NCI-H1092 (cell line): Measurements from ENCODE around the gene CPSF4L.

Experiments used
- DNase-seq: peaks from one replicate; lab custom pipeline; 2025; lab: John Stamatoyannopoulos, UW

Gene CPSF4L

DNA sequence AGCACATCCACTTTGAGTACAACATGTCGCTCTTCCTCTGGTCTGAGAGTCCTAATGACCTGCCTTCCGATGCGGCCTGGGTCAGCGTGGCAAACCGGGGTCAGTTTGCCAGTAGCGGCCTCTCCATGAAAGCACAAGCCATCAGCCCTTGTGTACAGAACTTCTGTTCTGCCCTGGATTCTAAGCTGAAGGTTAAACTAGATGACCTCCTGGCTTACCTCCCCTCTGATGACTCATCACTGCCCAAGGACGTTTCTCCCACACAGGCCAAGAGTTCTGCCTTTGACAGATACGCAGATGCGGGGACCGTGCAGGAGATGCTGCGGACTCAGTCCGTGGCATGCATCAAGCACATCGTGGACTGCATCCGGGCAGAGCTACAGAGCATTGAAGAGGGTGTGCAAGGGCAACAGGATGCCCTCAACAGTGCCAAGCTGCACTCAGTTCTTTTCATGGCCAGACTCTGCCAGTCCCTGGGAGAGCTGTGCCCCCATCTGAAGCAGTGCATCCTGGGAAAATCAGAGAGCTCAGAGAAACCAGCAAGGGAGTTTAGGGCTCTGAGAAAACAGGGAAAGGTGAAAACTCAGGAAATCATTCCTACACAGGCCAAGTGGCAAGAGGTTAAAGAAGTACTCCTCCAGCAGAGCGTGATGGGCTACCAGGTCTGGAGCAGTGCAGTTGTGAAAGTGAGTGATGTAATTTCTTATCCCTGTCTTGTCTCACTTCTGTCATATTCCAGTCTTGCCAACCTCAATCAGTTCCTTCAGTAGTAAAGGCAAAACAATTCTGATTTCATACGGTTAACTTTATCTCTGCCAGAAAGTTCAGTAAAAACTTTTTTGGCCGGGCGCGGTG is 60.2 kb downstream of the CPSF4L start:
- DNase-seq, result no peak

DNA sequence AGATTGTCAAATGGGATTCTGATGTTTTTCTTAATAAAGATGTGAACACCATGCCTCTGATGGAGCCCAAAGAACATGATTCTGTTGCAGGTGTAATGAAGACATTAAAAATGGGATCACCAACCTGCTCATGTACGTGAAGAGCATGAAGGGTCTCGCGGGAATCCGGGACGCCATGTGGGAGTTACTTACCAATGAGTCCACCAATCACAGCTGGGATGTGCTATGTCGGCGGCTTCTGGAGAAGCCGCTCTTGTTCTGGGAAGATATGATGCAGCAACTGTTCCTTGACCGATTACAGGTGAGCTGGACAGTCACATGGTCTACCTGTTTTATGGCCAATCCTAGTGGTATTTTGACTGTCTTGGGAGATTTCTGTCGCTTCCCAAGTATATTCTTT is 61.2 kb downstream of the CPSF4L start:
- DNase-seq, result no peak

GRCh38 chr17:73199751-73200317 is 61.8 kb downstream of the CPSF4L start:
- no peak for DNase-seq

GRCh38 chr17:73198930-73199260 is 62.8 kb downstream of the CPSF4L start:
- no peak for DNase-seq
